Measurements from ENCODE around the gene CYP1A2.
"Not testable (repeated sequence)": the region's sequence is repeated elsewhere in the genome, so short reads cannot be mapped to it uniquely, and the experiment has no call there.

CYP1A2 gene, protein sequence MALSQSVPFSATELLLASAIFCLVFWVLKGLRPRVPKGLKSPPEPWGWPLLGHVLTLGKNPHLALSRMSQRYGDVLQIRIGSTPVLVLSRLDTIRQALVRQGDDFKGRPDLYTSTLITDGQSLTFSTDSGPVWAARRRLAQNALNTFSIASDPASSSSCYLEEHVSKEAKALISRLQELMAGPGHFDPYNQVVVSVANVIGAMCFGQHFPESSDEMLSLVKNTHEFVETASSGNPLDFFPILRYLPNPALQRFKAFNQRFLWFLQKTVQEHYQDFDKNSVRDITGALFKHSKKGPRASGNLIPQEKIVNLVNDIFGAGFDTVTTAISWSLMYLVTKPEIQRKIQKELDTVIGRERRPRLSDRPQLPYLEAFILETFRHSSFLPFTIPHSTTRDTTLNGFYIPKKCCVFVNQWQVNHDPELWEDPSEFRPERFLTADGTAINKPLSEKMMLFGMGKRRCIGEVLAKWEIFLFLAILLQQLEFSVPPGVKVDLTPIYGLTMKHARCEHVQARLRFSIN

DNA sequence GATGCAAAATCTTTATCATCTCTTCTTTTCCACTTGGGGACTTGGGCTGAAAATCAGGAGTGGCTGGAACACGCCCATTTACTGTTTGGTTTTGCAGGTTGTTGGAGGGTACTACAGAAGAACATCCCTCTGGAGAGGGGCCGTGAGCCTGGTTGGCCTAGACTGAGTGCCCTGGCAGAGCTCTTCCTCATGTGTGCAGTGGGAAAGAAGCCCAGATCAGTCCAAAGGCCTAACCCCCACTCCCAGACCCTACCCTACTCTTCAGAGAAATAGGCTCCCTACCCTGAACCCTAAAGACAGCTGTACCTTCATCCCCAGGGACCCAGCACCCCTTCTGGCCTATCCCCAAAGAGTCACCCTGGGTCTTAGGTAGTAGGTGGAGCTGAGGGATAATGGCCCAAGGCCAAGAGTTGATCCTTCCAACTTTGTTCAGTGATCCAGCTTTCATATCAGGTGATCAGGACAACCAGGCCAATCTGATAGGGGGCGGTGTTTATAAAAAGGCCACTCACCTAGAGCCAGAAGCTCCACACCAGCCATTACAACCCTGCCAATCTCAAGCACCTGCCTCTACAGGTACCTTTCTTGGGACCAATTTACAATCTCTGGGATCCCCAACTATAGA is at the start of gene CYP1A2:
Gene CYP1A2, plus strand, starts transcription at position 524 of the 625 bp plus-strand sequence. CDS start 894 bp downstream, outside the sequence.
- DNase-seq: no peak

DNA sequence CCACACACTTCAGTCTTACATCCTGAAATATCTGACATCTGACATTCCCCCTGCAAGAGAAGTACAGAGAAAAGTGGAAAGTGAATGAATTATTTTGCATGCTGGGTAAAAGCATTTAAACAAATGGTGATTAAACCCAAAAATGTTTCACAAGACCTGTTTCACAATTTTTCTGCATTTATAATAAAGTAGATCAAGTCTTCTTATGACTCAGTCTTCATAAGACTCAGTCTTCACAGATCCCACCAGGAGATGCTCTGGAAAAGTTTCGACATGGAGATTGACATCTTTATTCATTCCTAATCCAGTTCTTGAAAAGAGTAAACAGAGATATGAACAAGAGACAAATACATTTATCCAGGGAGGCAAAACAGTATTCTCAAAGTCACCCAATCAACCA is 39.6 kb upstream of the CYP1A2 start:
- no peak for DNase-seq

DNA sequence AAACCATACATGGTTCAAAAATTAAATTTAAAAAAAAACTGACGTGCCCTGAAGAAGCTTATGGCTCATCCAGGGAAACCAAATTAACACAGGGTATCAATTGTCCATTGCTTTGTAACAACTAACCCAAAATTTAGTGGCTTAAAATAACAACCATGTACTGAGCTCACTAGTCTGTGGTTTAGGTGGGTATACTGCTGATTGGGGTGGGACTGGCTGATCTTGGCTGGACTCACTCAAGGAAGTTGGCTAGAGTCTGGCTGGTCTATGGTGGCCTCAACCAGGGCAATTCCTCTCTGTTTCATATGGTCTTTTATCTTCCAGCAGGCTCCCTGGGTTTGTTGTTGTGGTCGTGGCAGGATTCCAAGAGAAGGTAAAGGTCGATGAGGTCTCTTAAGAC is 38.8 kb upstream of the CYP1A2 start:
- no peak for DNase-seq

DNA sequence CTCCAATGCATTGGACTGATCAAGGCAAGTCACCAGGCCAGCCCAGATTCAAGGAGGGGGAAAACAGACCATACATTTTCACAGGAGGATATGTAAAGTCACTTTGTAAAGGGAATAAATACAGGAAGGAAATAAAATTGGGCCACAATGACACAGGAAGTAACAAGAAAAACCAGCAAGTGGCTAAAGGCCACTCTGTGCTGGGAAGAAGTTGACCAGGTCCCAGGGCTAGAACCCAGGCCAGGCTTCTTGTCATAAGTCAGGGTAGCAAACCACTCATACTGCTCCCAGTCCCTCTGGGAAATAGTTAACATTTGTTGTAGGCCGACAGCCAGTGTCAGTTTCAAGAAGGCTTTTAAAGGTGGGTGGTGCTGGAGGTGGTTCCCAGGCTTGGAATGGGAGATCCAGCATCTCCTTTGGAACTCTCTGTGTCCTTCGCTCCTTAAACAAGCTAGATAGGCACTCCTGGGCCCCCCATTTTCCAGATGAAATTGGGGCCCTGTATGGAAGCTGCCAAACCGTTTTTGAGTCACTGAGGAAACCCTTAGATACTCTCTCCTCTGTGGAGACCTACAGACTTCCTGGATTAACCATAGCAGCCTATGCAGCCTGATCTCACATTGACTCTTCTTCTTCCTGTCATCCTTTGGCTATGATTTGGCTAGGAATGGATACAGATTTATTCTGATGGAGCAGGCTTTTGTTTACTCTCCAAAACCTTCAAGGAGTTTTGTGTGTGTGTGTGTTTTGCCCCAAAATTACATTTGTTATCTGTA is 38.1 kb upstream of the CYP1A2 start:
- no peak for DNase-seq

DNA sequence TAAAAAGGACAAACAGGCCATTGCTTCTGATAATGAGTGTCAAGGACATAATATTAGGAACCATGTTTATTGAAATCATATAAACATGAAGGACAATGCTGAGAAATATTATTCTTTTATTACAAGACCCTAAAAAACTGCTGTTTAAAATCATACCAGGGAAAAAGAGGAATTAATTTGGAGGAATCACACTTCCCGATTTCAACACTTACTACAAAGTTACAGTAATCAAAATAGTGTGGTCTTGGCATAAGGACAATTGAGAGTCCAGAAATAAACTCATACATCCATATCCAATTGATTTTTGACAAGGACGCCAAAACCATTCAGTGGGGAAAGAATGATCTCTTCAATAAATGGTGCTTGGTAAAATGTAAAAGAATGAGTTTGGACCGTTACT is 36.3 kb upstream of the CYP1A2 start:
- no peak for DNase-seq

DNA sequence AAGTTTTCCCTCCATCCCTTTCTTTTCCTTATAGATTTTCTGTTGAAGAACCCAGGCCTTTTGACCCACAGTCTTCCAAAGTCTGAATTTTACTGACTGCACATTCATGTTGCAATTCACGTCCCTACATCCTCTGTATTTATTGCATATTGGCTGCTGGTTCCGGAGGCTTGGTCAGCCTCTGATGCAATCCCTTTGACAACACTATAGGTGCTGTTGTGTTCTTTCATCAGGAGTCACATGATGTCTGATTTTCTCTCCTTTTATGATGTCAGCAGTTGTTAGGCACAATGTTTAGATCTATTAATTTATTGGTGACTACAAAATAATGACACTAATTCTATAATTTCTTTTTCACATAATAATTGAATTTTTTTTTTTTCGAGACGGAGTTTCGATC is 32.0 kb upstream of the CYP1A2 start:
- no peak for DNase-seq

DNA sequence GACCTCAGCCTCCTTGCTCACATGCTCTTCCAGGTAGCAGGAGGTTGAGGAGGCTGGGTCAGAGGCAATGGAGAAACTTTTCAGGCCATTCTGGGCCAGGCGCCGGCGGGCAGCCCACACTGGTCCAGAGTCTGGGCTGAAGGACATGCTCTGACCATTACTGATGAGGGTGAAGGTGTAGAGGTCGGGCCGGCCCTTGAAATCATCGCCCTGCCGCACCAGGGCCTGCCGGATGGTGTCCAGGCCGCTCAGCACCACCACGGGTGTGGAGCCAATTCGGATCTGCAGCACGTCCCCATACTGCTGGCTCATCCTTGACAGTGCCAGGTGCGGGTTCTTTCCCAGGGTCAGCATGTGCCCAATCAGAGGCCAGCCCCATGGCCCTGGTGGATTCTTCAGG is 26.1 kb upstream of the CYP1A2 start:
- no peak for DNase-seq

DNA sequence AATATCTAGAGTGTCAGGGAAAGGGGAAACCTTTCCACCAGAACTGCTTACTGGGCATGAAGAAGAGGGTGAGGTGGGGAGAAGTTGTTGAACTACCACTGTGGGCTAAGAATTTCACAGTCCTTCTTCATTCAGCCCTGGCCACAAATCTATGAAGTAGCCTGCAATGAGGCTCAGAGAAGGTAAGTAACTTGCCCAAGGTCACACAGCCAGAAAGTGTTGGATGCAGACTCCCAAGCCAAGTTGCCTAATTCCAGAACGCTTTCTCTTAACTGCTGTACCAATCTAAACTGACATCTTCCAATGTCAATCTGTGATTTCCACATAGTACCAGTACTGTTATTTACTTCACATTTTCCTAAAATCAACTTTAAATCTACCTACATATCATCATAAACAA is 25.5 kb upstream of the CYP1A2 start:
- DNase-seq: no peak

DNA sequence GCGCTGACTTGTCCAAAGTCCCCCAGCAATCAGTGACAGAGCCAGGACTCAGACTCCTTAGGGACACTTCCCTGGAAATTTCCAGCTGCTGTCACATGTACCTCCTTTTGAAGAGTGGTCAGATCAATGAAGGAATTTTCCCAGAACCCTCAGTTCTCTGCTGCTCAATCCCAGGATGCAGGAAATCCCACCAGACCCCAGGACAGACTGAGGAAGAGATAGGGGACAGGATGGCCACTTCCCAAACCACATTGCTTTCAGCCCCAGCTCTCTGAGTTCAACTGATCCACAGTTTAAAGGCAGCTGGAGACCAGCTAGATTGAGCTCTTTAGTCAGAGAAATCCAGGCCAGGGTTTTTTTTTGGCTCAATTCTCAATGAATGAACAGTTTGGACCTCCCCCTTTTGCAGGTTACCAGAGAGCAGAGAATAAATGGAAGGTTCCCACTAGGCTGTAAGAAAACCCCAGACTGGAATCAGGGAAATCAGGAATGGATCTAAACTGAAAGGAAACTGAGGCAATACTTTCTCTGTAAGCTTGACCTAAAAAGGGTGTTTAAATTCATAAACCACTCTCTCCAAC is 24.8 kb upstream of the CYP1A2 start:
- peak; percentile 25 for DNase-seq

DNA sequence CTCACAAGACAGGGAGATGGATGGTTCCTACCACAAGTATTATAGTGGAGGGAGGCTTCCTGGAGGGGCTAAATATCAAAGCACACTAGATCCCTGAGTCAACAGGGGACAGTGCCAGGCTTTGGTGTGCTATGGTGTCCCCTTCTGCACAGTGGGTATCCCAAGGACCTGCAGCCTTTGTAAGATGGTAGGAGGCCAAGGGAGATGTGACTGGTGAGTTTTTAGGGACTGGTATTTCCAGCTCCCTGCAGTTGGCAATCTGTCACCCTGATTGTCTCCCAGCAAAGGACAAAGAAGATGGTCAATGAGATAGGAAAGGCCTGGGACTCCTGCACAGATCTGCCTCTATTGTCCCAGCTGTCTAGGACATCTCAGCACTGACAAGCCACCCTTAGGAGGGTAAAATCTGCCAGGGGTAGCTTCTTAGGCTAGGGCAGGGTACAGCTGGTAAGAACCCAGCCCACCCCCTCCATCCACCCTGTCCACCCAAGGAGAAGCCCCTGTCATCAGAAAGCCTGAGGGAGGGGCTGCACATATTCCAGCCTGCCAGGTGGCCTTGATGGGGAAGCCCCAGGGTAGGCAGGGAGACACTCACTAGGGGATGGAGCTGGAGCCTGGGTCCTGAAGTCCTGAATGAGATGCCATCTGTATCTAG is 23.9 kb upstream of the CYP1A2 start:
- no peak for DNase-seq

DNA sequence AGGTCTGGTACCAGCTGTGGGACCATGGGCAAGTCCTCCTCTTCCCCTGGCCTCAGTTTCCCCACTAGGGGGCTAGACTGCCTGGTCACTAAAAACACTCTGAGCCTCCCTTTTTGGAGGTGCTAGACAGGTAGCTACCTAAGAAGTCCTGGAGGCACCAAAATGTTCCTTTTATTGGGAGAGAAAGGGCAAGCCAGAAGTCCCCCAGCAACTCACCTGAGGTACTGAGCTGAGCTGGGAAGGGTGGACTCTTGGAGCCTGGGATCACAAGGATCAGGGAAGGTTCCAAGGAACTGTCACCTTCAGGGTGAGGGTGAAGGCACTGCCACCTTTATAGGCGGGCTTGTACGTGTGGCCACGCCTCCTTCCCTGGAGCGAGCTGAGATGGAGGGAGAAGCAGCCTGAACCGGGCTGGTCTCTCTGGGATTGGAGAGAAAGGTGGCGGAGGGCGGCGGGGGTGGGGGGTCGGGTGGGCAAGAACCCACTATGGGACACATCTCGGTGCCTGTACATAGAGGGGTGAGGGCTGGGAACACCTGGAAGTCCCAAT is 23.3 kb upstream of the CYP1A2 start, which contains the start of gene CYP1A1:
Gene CYP1A1, minus strand, starts transcription at position 304 of the 550 bp plus-strand sequence. CDS start 2,431 bp downstream, outside the sequence.
- DNase-seq: no peak

DNA sequence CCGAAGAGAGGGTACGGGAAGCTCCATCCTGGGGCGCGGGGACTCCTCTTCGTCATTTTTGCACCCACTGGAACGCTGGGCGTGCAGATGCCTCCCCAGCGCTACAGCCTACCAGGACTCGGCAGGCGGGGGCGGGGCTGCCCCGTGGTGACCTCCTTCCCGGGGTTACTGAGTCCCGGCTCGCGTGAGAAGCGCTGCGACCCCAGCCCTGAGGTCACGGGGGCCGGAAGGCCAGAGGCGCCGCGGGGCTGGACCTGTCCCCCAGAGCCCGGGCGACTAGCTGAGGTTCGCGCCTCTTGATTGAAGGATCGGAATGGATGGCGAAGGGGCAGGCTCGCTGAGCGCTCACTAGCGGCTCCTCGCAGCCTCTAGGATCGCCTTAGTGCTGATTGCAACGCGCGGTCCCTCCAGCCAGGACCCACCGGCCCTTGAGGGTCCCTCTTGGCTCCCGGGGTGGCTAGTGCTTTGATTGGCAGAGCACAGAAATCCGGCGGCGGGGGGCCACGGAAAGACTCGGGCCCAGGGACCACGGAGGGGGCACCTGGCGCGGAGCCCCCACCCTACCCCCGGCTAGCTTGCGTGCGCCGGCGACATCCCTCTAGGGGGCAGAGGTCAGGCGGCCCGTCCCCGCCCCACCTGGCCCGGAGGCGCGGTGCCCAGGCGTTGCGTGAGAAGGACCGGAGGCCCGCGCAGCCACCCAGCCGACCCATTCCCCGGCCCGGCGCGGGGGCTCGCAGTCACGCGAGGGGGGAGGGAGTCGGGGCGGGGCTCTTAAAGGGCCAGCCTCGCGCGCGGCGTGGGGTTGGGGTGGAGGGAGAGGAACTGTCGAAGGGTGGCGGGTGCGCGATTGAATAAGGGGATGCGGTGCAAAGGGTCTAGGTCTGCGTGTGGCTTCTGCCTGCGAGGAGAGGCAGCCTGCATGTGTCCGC is 22.5 kb upstream of the CYP1A2 start:
- DNase-seq: peak; percentile 23

DNA sequence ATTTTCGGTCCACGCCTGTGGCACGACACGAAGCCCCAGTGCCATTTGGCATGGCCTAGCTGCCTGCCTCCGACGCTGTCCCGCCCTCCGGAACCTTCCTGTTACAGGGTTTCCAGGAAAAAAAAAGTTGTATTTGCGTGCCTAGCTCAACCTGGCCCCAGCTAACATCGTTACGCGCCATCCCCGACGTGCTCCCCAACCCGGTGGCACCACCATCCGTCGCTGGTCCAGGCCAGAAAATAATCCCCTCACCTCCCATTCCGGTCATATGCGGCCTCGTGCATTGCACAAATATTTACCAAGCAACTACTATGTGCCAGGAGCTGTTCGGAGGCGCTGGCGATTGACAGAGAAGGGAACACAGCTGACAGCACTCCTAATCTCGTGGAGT is 21.9 kb upstream of the CYP1A2 start:
- no peak for DNase-seq

DNA sequence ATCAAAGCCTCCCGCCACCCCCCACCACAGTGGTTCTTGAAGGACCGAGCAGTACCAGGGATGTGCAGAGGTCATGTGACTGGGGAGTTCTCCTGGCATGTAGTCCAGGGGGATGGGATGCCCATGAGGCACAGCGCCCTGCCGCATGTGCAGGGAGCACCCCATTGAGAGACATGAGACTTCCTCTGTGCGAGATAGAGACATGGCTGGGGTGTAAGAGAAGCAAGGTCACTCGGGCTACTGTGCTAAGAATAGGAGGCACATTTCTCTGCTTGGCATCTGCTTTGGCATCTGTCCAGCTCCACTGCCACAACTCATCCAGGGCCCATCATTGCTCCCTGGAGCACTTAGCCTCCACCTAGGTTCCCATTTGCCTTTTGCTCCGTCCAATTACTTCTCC is 20.9 kb upstream of the CYP1A2 start:
- no peak for DNase-seq

DNA sequence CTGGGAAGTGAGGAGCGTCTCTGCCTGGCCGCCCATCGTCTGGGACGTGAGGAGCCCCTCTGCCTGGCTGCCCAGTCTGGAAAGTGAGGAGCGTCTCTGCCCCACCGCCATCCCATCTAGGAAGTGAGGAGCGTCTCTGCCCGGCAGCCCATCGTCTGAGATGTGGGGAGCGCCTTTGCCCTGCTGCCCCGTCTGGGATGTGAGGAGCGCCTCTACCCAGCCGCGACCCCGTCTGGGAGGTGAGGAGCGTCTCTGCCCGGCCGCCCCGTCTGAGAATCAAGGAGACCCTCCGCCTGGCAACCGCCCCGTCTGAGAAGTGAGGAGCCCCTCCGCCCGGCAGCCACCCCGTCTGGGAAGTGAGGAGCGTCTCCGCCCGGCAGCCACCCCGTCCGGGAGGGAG is 19.9 kb upstream of the CYP1A2 start:
- not testable (repeated sequence) for DNase-seq

DNA sequence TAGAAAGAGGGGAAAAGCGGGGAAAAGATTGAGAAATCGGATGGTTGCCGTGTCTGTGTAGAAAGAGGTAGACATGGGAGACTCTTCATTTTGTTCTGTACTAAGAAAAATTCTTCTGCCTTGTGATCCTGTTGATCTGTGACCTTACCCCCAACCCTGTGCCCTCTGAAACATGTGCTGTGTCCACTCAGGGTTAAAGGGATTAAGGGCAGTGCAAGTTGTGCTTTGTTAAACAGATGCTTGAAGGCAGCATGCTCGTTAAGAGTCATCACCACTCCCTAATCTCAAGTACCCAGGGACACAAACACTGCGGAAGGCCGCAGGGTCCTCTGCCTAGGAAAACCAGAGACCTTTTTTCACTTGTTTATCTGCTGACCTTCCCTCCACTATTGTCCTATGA is 19.3 kb upstream of the CYP1A2 start:
- DNase-seq: not testable (repeated sequence)

DNA sequence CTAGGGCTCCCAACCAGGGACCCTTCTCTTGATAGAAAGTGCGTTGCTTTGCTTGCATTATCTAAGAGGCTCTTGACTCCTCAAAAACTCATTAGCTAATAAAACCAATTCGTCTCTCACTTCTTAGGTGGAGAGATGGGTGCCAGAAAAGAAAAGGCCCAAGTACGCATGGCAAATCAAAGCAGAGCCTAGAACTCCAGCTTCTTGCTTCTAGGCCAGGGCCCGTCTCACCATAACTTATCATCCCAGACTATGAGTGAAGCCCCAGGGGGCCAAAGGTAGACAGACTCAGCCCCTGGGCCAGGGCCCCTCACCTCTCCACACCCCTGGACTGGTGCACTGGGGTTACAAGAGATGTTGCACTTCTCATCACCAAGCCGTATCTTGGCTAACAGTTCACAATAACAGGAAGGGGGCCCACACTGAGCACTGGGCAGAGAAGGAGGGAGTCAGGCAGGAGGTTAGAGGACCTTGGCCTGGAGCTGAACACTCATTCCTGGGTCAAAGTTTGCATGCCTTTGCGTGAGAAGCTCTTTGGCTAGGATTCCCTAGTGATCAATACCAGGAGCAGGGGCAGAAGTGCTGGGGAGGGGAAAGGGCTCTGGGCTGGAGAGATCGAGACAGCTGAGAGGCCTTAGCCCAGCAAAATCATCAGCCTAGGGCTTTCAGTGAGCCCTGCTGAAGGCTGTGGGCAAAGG is 17.9 kb upstream of the CYP1A2 start:
- no peak for DNase-seq

DNA sequence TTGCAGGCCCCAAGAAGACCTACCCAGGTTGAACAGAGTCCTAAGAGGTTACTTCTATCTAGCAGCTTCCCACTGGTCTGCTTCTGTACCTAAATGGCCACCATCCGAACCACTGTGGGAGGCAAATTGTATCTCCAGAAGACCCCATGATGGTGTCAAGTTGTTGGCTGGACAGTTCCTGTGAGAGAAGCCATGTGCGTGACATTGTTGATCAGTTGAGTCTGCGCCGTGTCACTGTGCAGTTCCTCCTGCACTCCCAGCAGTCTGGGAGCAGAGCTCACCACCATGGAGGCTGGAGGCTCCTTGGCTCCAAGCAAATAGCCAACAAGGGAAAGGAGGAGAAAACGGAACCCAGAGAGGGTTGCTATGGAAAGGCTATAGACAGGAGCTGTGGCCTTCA is 15.8 kb upstream of the CYP1A2 start:
- no peak for DNase-seq

DNA sequence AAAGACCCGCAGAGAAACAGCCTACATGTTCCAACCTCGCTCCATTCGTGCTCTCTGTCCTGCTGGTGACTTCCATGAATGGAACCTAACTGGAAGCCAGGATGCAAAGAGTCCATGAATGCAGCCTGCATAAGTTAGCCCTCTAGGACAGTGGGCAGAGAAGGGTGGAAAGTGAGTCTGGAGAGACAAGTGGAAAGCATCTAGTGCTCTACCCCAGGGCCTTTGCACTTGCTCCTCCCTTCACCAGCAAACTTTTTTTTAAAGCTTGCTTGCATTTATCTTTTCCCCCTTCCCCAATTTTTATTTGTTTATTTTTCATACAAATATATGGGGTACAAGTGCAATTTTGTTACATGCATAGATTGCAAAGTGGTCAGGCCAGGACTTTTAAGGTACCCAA is 15.4 kb upstream of the CYP1A2 start:
- DNase-seq: no peak

DNA sequence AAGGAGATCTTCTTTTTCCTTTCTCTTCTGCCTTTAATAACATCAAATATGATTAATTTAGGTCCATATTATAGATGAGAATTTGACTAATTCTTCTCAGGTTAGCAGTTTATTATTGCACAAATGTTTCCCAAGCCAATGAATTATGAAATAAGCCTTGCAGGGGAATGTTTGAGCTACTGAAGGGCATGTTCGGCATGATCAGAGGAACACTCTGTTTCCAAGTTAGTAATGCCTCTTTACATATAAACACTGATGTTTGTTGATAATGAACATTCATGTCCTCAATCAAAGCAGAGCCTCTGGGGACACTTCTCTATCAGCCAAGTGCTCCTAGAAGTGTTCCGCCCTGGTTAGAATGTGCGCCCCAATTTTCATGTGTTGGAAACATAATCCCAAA is 13.3 kb upstream of the CYP1A2 start:
- DNase-seq: no peak
